RWPE1 (cell line): Measurements from ENCODE around the gene IBTK.

Experiments
- CTCF ChIA-PET: fragments of 350-600 bp; sonication (Branson Sonifier 250); formaldehyde crosslinking; extraction: SDS; loops from one replicate; lab custom pipeline; 2021; lab: Yijun Ruan, JAX
- POLR2A ChIA-PET: fragments of 400-600 bp; formaldehyde crosslinking; extraction: SDS; loops from one replicate; lab custom pipeline; 2020; ENCODE audit warnings: antibody characterized with exemption; ENCODE audit not compliant: low non-redundant PET; lab: Yijun Ruan, JAX
- DNase-seq: peaks from one replicate; pipeline ENCODE4 v3.0.0; 2012; ENCODE audit warnings: low spot score
- H3K27ac ChIP-seq: fragments of 450-650 bp; 2 replicates; pipeline ENCODE4 v1.5.1; 2017
- TF ChIP-seq, protein P1 (sequence below): fragments of 450-650 bp; conservative IDR thresholded peaks from 2 replicates; pipeline ENCODE4 v1.5.1; 2017; ENCODE audit warnings: low read depth, mild to moderate bottlenecking

Gene IBTK

DNA sequence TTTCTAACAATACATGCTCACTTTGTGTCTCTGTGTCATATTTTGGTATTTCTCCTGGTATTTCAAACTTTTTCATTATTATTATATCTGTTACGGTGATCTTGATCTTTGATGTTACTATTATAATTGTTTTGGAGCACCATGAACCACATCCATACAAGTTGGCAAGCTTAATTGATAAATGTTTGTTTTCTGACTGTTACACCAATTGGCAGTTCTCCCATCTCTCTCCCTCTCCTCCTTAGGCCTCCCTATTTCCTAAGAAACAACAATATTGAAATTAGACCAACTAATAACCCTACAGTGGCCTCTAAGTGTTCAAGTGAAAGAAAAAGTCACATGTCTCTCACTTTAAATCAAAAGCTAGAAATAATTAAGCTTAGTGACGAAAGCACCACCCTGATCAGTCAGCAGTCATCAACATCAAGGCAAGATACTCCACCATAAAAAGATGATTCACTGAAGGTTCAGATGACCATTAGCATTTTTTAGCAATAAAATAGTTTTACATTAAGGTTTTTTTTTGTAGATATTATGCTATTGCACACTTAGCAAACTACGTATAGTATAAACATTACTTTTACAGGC is 61.5 kb downstream of the IBTK start:
- TF ChIP-seq, protein P1, sequence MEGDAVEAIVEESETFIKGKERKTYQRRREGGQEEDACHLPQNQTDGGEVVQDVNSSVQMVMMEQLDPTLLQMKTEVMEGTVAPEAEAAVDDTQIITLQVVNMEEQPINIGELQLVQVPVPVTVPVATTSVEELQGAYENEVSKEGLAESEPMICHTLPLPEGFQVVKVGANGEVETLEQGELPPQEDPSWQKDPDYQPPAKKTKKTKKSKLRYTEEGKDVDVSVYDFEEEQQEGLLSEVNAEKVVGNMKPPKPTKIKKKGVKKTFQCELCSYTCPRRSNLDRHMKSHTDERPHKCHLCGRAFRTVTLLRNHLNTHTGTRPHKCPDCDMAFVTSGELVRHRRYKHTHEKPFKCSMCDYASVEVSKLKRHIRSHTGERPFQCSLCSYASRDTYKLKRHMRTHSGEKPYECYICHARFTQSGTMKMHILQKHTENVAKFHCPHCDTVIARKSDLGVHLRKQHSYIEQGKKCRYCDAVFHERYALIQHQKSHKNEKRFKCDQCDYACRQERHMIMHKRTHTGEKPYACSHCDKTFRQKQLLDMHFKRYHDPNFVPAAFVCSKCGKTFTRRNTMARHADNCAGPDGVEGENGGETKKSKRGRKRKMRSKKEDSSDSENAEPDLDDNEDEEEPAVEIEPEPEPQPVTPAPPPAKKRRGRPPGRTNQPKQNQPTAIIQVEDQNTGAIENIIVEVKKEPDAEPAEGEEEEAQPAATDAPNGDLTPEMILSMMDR: no peak
- POLR2A ChIA-PET: no interaction called here
- CTCF ChIA-PET: no interaction called here
- DNase-seq: no peak
- no peak overlapping the region for H3K27ac ChIP-seq

DNA sequence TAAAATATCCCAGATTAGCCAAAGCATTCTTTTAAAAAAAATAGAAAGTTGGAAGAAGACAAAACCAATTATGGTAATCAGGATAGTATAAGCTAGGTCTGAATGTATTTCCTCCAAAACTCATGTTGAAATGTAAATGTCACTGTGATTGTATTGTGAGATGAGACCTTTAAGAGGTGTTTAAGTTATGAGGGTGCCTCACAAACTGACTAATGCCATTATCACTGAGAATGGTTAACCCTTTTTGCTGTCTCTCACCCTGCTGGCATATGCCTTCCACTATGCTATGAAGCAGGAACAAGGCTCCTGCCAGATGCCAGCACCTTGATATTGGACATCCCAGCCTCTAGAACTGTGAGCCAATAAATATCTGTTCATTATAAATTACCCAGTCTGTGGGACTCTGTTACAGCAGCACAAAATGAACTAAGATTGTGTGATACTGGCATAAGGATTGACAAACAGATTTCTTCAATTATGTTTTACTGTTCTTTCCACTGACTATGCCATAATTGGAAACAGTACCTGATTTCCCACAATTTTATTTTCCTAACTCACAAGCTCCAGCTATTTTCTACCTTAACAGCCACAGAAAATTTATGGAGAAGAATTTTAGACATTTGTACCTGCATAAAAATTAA is 63.8 kb downstream of the IBTK start:
- ChIA-PET POLR2A (no interaction called here), CTCF (interaction anchor here (0.7 kb wide), 1 partner anchor 144 kb away, joined by 3 read pairs; no protein-coding TSS in a partner anchor)
- DNase-seq: no peak
- H3K27ac ChIP-seq: no peak overlapping the region
- TF ChIP-seq, protein P1: no peak

DNA sequence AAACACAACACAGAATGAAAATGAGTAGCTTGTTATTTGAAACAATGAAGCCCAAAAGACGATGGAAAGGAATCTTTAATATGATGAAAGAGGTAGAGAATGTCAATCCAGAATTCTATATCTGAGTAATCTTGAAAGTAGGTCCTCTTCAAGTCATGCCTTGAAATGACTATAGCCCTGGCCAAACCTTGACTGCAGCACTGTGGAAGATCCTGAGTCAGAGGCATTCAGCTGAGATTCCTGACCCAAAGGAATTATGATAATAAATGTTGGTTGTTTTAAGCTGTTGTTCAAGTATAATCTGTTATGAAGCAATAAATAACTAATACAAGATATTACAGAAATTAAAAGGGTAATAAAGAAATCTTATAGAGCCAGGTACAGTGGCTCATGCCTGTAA is 64.8 kb downstream of the IBTK start:
- no peak overlapping the region for H3K27ac ChIP-seq
- POLR2A ChIA-PET: no interaction called here

DNA sequence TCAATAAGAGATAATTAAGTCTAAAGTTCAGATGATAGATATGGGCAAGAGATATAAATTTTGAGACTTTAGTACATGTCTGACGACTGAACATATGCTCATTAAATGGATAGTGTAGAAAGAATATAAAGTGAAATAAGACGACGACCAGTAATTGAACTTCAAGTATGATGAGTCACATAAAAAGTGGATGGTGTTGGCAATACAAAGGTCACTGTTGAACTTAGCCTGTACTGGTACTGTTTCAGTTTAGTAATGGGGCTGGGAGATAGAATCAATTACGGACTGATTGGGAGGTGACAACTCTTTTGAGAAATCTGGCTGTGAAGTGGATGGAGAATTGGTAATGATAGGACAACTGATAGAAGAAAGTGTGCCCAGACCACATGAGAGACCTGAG is 68.1 kb downstream of the IBTK start:
- no peak for DNase-seq
- ChIA-PET CTCF (no interaction called here), POLR2A (no interaction called here)
- no peak overlapping the region for H3K27ac ChIP-seq
- TF ChIP-seq, protein P1: no peak

More for the DNA sequence above, 64.8 kb downstream of the IBTK start:
- CTCF ChIA-PET: interaction anchor here (0.7 kb wide), 1 partner anchor 143 kb away, joined by 3 read pairs; no protein-coding TSS in a partner anchor
- TF ChIP-seq, protein P1: no peak
- DNase-seq: peak; percentile 0

DNA sequence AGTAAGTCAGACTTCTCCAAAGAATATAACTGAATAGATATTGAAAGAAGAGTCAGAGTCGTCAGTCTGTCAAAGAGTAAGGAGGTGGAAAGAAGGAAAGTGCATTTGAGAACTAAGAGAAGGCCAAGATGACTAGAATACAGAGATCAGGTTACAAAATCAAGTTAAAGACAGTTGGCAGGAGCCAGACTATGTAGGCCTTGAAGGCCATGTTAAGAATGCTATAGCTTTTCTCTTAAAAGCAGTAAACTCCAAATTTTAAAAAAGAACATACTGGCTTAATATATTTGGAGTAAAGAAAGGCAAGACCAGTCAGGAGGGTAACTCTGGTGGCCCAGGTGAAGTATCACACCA is 68.8 kb downstream of the IBTK start:
- no peak overlapping the region for H3K27ac ChIP-seq
- DNase-seq: no peak
- CTCF ChIA-PET: interaction anchor here (0.6 kb wide), 1 partner anchor 662 kb away, joined by 3 read pairs; no protein-coding TSS in a partner anchor
- POLR2A ChIA-PET: no interaction called here
- TF ChIP-seq, protein P1: no peak

DNA sequence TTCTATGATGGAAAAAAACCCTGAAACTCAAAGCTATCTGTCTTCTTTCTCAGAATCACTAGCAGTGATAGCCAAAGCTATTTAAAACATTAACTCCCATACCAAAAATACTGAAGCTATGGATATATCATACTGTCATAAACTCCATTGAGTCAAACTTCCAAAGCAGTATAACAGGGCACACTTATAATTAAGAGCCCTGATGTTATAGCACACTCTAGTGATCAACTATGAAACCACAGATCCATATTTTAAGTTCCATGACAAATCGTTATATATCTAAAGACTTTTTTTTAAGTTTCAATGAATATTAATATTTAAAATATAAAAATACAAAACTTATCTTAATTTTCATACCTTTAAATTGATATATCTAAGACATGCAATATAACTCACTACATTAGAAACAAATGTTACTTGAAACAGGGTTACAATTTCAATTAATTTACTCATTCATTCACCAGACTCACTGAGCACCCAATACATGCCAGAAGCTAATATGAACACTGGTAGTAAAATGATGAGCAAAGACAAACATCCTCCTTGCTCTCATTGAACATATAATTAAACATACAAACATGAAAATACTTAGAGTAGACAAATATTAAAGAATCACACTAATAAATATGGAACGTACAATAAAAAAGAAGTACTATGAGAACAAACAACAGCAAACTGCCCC is 69.3 kb downstream of the IBTK start:
- H3K27ac ChIP-seq: no peak overlapping the region
- TF ChIP-seq, protein P1: peak; percentile 13; the same call in 1 of the 2 replicates
- ChIA-PET CTCF (interaction anchor here (0.6 to 0.9 kb wide), 5 partner anchors 35 to 1481 kb away, joined by 3 to 4 read pairs (median 3); no protein-coding TSS in a partner anchor), POLR2A (no interaction called here)
- DNase-seq: no peak
